Stimulated activated CD4-positive, alpha-beta T cell treated with anti-CD3 and anti-CD28 coated beads, Interleukin-15, amount 100 ng/mL, for 24 hours (primary cell): Measurements from ENCODE around the gene MXD4.
A peak's percentile ranks its signal among the peaks of the same experiment; 100 is the strongest.
"Not testable (repeated sequence)": the region's sequence is repeated elsewhere in the genome, so short reads cannot be mapped to it uniquely, and the experiment has no call there.

Experiments used
- DNase-seq: peaks from one replicate; pipeline ENCODE4 v3.0.0-alpha.2; 2020

Gene MXD4

GRCh38 chr4:2249526-2250356, 12.2 kb downstream of the MXD4 start:
- DNase-seq: peak; percentile 1

DNA sequence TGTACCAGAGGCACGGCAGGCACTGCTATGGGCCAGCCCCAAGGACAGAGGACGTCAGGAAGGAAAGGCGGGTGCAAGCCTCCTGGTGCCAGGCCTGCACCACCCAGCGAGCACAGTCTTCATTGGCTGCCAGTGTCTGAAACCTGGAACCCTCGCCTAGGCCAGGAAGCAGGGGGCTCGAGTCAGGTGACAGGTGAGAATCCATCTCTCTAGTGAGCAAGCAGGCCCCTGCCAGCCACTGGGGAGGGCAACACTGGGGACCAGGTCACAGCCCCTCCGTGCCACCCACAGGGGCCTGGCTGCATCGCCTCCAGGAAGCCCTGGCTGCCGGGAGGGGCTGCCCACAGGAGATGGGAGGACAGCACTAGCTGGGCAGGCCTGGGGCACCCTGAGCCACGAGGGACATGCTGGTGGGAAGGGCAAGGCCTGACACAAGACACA, 13.1 kb downstream of the MXD4 start:
- DNase-seq: peak; percentile 0

DNA sequence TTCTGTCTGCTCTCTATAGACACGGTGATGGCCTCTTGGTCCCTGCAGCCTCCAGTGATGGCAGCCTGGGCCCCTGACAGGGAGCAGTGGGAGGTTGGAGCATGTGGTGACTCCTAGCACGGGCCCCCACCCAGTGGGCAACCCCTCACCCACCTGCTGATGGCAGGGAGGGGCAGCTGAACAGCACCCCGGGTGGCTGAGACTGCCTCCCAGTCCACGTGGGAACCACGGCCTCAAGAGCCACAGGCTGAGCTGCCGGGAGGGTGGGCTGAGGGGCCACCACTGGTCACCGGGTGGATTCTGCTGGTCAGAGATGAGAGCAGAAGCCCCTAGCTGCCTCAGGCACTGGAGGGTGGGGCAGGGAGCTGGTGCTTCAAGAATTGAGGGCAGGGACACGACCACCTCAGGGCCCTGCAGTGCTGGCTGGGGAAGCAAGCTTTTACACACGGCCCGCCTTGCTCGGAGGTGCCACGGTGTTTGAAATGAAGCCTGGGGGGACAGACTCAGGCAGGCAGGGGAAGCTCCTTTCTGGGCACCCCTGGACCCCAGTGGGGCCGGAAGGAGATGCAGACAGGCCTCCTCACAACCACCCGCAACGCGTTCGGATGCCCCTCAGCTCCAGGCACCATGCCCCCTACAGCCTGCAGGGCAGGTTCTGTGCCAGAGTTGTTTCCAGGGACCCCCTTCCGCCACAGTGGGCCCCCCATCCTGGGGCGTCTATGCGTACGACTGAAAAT, 13.7 kb downstream of the MXD4 start:
- DNase-seq: peak; percentile 0

GRCh38 chr4:2247128-2248043, 14.5 kb downstream of the MXD4 start:
- no peak for DNase-seq

- no peak for DNase-seq
These were observed 15.4 kb downstream of the MXD4 start for GRCh38 chr4:2246384-2247127.

DNA sequence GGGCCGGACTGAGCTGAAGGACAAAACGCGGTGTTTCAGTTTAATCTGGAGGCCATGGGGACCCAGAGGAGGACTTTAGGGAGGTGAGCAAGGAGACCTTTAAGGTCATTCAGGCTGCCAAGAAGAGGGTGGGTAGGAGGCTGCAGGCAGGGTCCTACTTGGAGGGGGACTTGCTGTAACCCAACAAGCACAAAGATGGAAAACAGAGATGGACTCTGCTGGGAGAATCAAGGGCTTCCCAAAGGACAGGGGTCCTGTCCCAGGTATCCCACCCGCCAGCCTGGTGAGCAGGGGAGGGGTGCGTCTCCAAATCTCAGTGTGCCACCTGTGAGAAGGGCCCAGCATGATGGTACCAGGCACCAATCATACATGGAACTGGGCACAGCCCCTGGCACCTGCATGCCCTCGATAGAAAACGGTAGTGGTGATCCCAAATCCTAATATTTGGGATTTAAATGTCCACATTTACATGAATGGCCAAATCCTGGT, 16.1 kb downstream of the MXD4 start:
- DNase-seq: no peak

- DNase-seq: no peak
These were observed 16.7 kb downstream of the MXD4 start for GRCh38 chr4:2245057-2245786.

- DNase-seq: peak; percentile 23
These were observed 18.1 kb downstream of the MXD4 start for GRCh38 chr4:2243681-2244380.

DNA sequence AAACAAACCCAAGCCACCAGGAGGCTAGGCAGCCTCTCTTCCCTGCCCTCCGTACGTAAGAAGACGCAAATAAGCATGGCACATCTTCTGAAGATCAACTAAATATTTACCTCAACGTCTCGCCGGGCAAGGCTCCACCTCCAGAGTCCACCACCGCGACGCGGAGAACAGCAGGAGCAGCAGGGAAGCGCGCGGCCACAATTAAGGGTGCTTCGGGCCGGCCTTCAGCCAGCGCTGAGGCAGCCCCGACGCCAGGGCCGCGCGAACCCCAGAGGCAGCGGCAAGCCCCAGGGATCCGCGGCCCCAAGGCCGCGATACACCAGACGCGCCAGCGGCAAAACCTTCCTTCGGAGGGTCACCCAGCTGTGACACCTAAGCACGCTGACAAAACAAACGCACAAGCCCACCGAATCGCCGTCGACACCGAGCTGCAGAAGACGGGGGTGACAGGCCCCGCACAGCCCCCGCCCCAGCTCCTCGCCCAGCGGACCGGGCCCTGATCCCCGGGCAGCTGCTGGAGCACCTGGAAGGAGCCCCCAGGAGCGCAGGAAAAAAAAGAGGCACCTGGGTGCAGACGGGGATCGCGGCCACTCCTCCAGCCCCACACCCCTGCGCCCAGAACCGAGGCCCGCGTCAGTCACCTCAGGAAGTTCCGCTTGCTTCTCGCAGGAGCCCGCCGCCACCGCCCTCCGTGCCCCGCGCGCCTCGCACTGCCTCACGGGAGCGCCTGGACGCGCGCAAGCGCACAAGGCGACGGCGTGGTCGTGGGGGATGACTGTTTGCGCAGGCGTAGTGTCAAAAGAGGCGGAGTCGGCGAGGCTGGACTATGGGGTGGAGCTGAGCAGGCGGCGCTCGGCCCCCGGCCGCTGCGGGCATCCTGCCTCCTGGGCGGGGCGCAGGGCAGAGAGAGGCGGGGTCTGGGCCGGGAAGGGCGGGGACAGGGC, 20.2 kb downstream of the MXD4 start, which contains the start of the genes HAUS3 and POLN:
TSS of gene HAUS3 (minus strand) at position 712 of the 944 bp plus-strand sequence. CDS start 1,175 bp downstream, outside the sequence.
TSS of gene POLN (minus strand) at position 712 of the 944 bp plus-strand sequence. CDS start 12,890 bp downstream, outside the sequence.
- peak; percentile 99 for DNase-seq

DNA sequence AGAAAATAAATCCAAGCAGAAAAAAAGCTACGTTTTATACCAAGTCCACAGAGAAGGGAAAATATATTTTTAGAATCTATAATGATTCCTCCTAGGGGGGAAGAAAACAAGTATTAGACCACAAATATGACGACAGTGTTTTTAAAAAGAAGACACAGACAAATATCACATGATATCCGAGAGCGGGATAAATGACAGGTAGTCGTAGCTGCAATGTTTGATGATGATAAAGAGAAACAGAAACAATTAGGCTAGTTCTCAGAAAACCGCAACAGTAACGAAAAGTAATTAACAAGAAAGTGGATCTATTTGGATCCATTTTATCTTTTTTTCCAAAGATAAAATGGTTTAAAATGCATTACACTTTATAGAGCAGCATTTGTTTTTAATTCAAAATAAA, 20.9 kb downstream of the MXD4 start:
- no peak for DNase-seq

DNA sequence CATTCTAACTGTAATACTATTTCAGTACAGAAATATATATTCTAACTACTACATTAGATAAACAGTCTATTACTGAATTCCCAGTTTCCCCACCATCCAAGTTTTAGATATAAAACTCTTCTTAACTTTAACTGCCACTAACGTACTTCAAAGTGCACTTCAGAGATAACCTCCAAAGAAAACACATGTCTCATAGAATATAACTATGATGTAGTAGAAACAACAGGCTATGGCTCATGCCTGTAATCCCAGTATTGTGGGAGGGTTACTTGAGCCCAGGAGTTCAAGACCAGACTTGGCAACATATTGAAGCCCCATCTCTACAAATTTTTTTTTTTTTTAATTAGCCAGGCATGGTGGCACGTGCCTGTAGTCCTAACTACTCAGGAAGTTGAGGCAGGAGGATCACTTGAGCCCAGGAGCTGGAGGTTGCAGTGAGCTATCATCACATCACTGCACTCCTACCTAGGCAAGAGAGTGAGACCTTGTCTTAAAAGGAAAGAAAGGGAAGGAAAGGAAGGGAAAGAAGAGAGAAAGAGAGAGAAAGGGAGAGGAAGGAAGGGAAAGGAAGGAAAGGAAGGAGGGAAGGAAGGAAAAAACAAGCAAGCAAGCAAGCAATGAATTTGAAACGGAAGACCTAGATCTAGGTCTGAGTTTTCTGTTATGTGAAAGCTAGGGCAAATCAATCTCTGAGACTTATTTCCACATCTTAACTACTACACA, 24.8 kb downstream of the MXD4 start:
- DNase-seq: no peak

GRCh38 chr4:2231082-2231481, 30.8 kb downstream of the MXD4 start:
- no peak for DNase-seq

- DNase-seq: no peak
These were observed 35.6 kb downstream of the MXD4 start for GRCh38 chr4:2226261-2226660.

DNA sequence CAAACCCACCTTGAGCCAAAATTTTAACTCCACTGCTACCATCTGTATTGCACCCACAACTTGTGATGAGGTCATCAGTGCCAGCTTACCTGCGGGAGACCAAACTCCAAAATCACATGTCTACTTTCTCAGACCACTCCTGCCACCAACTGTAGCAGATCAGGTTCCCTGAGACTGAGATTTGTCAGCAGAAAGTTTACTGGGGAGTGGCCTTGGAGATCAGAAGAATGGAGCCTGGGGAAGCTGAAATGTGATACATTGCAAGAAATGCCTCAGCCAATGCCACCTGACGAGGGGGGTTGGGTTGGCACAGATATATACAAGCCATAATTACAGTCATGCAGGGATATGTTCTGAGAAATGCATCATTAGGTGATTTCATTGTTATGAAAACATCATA, 39.1 kb downstream of the MXD4 start:
- DNase-seq: no peak

DNA sequence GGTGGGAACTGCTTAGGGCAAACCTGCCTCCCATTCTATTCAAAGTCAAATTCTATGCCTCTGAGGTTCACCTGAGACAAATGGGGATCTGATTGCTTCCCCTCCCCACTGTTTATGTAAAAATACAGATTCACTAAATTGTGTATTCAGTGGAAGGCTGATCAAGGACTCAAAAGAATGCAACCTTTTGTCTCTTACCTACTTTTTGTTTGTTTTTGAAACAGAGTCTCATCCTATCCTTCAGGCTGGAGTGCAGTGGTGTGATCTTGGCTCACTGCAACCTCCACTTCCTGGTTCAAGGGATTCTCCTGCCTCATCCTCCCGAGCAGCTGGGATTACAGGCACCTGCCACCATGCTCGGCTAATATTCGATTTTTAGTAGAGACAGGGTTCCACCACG, 40.5 kb downstream of the MXD4 start:
- DNase-seq: not testable (repeated sequence)

DNA sequence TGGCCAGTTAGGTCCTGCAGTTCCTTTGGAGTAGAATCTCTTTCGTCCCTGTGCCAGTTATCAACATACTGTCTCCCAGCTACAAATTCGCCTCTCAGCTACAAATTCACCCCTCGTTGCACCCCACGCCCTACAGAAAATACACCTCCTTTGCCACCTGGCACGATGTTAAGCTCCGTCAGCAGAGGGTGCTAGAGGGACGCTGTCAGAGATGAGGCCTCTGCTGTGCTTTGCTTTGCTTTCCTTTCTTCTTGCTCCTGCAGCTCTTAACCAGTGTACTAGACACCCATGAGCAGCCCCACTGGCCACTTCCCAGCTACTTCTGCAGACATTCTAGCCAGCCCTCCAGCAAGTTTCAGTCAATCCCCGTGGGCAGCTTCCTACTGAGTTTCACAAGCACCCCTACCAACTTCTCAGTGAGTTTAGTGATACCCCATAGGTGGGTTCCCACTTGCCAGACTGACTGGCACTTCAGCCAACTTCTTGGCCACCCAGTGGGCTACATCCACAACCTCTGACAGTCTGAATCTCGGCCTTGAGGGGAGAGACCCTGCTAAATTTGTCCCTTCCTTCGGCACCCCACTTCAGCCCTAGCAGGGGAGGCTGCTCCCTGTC, 41.8 kb downstream of the MXD4 start:
- DNase-seq: peak; percentile 85

- no peak for DNase-seq
These were observed 42.6 kb downstream of the MXD4 start for GRCh38 chr4:2219233-2219760.

- DNase-seq: no peak
These were observed 43.5 kb downstream of the MXD4 start for GRCh38 chr4:2218436-2218835.
